GM20000 (cell line): ENCODE results near the gene DYNAP.

Source experiments
- DNase-seq: peaks from one replicate; pipeline ENCODE4 v3.0.0; 2012; ENCODE audit warnings: low spot score
- CTCF ChIP-seq: IDR thresholded peaks from 2 replicates; pipeline ENCODE4 v1.5.1; 2012; ENCODE audit warnings: mild to moderate bottlenecking, control low read depth; ENCODE audit errors: extremely low read depth, missing control alignments

DYNAP gene

GRCh38 chr18:54611816-54612215 lies 20.8 kb downstream of the DYNAP start:
- TF ChIP-seq CTCF: no peak
- DNase-seq: no peak

- TF ChIP-seq CTCF: no peak
- DNase-seq: no peak
Observed at GRCh38 chr18:54612237-54612636, 21.2 kb downstream of the DYNAP start.

GRCh38 chr18:54613174-54613573 lies 22.1 kb downstream of the DYNAP start:
- no peak for DNase-seq

DNA sequence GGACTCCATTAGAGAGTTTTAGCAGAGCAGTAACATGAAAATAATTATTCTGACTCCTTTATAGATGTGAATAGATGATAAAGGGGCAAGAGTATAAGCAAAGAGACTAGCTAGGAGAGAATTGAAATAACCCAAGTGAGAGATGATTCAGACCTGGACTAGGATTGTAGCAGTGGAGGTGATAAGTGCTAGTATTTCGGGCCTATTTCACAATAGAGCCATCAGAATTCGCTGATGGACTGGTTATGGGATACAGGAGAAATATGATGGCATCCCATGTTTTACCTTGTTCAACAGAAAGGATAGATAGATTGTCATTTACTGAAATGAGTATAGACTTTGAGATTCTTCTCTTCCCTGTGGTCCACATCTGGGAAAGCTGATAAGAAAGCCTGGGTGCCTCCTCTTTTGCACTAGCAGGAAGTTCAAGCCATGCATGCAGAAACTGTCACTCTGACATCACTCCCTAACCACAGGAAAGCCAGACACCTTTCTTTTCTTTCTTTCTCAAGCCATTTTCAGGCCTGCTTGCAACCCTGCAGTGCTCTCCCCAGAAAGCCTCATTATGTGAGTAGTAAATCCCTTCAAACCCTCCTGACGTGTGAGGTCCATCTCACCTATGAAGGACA lies 25.3 kb downstream of the DYNAP start:
- peak; percentile 19 for DNase-seq
- no peak for TF ChIP-seq CTCF

More at GRCh38 chr18:54613174-54613573, 22.1 kb downstream of the DYNAP start:
- no peak for TF ChIP-seq CTCF

DNA sequence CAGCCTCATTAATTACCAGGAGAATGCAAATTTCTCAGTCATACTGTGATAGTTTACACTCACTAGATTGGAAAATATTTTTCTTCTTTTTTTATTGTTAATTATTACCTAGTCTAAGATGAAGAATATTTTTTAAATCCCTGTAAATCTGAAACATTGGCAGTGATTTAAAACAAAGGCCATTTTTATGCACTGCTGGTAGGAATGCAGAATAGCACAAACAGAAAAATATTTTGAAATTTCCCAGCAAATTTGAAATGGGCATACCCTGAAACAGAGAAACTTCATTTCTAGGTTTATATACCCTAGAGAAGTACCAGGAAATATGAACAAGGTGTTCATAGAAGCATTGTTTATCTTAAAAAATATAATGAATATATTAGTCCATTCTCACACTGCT lies 31.0 kb downstream of the DYNAP start:
- no peak for TF ChIP-seq CTCF
- DNase-seq: no peak

GRCh38 chr18:54626779-54627178 lies 35.7 kb downstream of the DYNAP start:
- no peak for TF ChIP-seq CTCF
- DNase-seq: no peak

DNA sequence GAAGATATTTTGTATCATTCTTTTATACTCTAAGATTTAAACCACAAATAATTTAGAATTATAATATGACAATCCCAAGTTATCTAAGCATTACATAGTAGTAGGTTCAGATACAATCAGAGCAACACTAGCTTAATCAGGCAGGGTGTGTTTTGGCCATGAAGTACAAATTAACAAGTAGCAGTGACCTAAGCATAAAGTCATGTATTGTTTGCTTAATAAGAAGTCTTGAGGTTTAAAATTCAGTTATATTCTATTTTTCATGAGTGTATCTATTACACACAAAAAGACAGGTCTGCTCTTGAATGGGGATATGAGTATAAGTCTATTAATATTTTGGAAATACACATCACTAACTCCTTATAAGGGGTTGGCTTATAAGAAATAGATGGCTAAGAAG lies 39.9 kb downstream of the DYNAP start:
- no peak for TF ChIP-seq CTCF
- DNase-seq: no peak
